K562 (cell line): ENCODE data around the gene KCNH2. TPM values are rescaled to one million over a fixed set of nuclear protein-coding genes. Genes with fewer than 3 reads are reported as not detected.

ENCODE experiments used
- CAMTA2 ChIP-seq: fragments of 250-450 bp; sonication (Bioruptor Pico); conservative IDR thresholded peaks from 2 replicates; pipeline ENCODE4 v1.5.1; 2022
- CBX1 ChIP-seq: sonication (generic); IDR thresholded peaks from 2 replicates; pipeline ENCODE4 v1.6.1; 2016; ENCODE audit warnings: antibody characterized with exemption, low read depth, mild to moderate bottlenecking
- HDAC3 ChIP-seq: fragments of 450-650 bp; IDR thresholded peaks from 2 replicates; pipeline ENCODE4 v1.6.1; 2018; ENCODE audit warnings: borderline replicate concordance, mild to moderate bottlenecking, moderate library complexity; ENCODE audit not compliant: partially characterized antibody
- ZNF444 ChIP-seq: fragments of 250-450 bp; sonication (Bioruptor Pico); IDR thresholded peaks from 2 replicates; pipeline ENCODE4 v1.4.0; 2020; ENCODE audit warnings: mild to moderate bottlenecking, moderate library complexity
- ZNF586 ChIP-seq: fragments of 450-650 bp; formaldehyde crosslinking; conservative IDR thresholded peaks from 2 replicates; pipeline ENCODE4 v1.4.0; 2020; ENCODE audit warnings: mild to moderate bottlenecking, moderate library complexity
- polyA plus RNA-seq, 8 experiments: library from polyadenylated mRNA; depleted of rRNA in 4 of 8; stranded (reverse) in 5 of 8; unstranded in 3 of 8; fragments of >200 nt; fragmentation: Nextera tagmentation in 2 of 8; fragmentation: Illumina TruSeq in 1 of 8; extraction: Ambion mirVana in 2 of 8; extraction: Trizol in 1 of 8; gene quantifications; 2 replicates each; pipeline versions ENCODE4 v1.2.1 to v1.2.3, GENCODE V29; 2011 to 2014; ENCODE audit warnings: inconsistent platforms in 1 of 8, missing spikeins in 1 of 8
- total RNA-seq, 7 experiments: library from RNA; depleted of rRNA in 6 of 7; stranded (reverse); fragments of >200 nt in 6 of 7; fragmentation: Illumina TruSeq in 2 of 7; extraction: Trizol in 2 of 7; gene quantifications; 2 replicates each; pipeline versions ENCODE4 v1.2.1 to v1.2.3, GENCODE V29; 2011 to 2021; ENCODE audit warnings: low replicate concordance in 1 of 7
- TF ChIP-seq, protein P1 (sequence below): fragments of 450-650 bp; IDR thresholded peaks from 2 replicates; pipeline ENCODE4 v1.6.1; 2018; ENCODE audit warnings: mild to moderate bottlenecking, low read depth; ENCODE audit not compliant: partially characterized antibody
- TF ChIP-seq, protein P2 (sequence below): fragments of 450-650 bp; IDR thresholded peaks from 2 replicates; pipeline ENCODE4 v1.6.1; 2018; ENCODE audit not compliant: partially characterized antibody
- TF ChIP-seq, protein P3 (sequence below): fragments of 250-450 bp; sonication (Bioruptor Pico); IDR thresholded peaks from 2 replicates; pipeline ENCODE4 v1.5.0; 2021; ENCODE audit warnings: mild to moderate bottlenecking, moderate library complexity
- TF ChIP-seq, protein P4 (sequence below): fragments of 450-650 bp; formaldehyde crosslinking; IDR thresholded peaks from 2 replicates; pipeline ENCODE4 v1.4.0; 2020; ENCODE audit warnings: mild to moderate bottlenecking, moderate library complexity
- TF ChIP-seq, protein P5 (sequence below): sonication (generic); formaldehyde crosslinking; IDR thresholded peaks from 2 replicates; pipeline ENCODE4 v1.8.0; 2022; ENCODE audit warnings: mild to moderate bottlenecking, missing genetic modification reagents

KCNH2 gene
- total and polyA plus RNA-seq, 9 of the 15 experiments (the other 6 are each of a cell fraction or from before 2014, with no cell fraction given): 18.1 to 368 (median 218) TPM

DNA sequence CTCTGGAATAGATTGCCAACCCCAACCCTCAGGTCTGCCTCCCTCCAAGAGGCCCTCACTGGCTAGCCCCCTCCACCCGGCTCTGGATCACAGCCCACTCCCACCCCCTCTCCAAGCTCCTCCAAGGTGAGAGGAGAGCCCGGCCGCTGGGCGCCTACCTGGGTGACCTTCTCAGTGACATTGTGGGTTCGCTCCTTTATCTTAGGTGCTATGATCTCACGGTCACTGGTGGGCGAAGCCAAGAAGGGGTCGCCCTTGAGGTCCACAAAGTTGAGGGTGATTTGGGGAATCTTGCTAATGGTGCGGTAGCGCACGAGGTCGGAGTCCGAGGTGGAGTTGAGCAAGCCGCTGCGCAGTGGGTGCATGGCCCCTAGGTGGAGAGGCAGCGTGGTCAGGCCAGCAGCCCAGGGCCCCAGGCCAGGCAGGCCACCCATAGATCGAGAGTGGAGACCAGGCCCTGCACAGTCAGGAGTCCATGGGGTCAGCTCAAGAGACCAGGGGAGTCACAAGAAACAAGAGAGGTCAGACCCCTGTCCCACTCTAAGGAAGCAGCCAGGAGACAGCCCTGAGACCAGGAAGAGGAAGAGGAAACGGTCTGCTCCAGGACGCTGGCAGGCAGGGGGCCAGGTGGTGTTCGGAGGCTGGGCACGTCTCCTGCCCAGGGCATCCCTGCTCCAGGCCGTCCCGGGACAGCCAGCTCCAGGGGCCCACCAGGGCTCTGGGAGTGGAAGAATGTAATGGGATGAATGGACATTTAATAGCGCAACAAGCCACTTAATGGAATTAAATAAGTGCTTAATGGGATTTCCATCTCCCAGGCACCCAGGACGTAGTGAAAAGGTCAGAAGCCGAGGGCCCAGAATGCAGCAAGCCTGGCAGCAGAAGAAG is 20.7 kb downstream of the KCNH2 start (continued):
- TF ChIP-seq HDAC3 (no peak), ZNF586 (CRISPR knock-in tag) (0 out of 2 replicates have a peak, but pooled peaks have one; percentile 11), CAMTA2 (CRISPR knock-in tag) (no peak), CBX1 (no peak), ZNF444 (CRISPR knock-in tag) (no peak)
- TF ChIP-seq, protein P1, sequence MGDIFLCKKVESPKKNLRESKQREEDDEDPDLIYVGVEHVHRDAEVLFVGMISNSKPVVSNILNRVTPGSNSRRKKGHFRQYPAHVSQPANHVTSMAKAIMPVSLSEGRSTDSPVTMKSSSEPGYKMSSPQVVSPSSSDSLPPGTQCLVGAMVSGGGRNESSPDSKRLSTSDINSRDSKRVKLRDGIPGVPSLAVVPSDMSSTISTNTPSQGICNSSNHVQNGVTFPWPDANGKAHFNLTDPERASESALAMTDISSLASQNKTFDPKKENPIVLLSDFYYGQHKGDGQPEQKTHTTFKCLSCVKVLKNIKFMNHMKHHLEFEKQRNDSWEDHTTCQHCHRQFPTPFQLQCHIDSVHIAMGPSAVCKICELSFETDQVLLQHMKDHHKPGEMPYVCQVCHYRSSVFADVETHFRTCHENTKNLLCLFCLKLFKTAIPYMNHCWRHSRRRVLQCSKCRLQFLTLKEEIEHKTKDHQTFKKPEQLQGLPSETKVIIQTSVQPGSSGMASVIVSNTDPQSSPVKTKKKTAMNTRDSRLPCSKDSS: no peak
- TF ChIP-seq, protein P2, sequence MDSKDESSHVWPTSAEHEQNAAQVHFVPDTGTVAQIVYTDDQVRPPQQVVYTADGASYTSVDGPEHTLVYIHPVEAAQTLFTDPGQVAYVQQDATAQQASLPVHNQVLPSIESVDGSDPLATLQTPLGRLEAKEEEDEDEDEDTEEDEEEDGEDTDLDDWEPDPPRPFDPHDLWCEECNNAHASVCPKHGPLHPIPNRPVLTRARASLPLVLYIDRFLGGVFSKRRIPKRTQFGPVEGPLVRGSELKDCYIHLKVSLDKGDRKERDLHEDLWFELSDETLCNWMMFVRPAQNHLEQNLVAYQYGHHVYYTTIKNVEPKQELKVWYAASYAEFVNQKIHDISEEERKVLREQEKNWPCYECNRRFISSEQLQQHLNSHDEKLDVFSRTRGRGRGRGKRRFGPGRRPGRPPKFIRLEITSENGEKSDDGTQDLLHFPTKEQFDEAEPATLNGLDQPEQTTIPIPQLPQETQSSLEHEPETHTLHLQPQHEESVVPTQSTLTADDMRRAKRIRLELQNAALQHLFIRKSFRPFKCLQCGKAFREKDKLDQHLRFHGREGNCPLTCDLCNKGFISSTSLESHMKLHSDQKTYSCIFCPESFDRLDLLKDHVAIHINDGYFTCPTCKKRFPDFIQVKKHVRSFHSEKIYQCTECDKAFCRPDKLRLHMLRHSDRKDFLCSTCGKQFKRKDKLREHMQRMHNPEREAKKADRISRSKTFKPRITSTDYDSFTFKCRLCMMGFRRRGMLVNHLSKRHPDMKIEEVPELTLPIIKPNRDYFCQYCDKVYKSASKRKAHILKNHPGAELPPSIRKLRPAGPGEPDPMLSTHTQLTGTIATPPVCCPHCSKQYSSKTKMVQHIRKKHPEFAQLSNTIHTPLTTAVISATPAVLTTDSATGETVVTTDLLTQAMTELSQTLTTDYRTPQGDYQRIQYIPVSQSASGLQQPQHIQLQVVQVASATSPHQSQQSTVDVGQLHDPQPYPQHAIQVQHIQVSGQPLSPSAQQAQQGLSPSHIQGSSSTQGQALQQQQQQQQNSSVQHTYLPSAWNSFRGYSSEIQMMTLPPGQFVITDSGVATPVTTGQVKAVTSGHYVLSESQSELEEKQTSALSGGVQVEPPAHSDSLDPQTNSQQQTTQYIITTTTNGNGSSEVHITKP: no peak
- TF ChIP-seq, protein P3, sequence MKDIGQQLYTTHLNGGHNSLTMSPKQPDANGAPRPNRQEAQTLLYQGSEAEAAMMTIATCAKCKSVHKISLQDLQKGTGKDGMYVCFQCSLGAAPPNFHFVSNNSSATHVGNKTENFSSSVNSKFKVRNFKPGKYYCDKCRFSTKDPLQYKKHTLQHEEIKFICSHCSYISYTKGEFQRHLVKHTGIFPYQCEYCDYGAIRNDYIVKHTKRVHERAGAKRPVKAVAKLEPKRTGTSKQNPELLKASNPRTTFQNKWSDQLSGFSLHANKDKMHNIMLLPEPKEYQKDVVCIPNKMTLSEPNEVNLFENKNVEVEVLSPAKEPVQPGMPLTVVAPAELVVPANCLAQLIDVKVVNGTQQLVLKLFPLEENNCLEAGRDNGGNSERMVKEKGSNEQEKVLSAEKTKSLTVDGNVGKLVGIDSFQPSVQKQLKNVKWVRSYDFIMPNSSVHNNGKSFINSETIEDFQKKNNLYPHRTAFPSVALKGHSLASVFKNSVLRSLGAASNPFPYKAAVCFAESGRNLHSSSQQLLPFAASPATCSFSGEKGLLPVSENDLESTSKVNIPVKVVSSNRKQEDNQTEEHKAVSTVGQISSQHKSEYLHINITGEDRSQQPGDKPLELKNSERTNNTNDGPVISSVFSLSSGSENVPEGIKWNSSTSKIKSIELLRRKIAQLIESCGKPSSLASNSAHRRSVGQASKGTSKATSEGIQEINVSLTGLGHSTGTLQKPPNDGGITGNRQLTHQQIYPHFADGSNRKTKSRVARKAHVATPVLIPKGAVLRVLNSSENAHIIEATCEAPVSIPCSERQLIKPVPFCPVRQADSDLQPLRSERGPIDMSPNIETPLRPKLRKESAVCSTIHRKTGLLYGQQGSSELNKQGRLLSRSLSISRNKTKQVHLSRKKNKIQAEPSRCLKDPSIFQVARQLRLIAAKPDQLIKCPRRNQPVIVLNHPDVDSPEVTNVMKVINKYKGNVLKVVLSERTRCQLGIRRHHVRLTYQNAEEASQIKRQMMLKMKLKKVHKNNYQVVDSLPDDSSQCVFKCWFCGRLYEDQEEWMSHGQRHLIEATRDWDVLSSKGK (CRISPR knock-in tag): no peak
- TF ChIP-seq, protein P4, sequence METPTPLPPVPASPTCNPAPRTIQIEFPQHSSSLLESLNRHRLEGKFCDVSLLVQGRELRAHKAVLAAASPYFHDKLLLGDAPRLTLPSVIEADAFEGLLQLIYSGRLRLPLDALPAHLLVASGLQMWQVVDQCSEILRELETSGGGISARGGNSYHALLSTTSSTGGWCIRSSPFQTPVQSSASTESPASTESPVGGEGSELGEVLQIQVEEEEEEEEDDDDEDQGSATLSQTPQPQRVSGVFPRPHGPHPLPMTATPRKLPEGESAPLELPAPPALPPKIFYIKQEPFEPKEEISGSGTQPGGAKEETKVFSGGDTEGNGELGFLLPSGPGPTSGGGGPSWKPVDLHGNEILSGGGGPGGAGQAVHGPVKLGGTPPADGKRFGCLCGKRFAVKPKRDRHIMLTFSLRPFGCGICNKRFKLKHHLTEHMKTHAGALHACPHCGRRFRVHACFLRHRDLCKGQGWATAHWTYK (CRISPR knock-in tag): 0 out of 2 replicates have a peak, but pooled peaks have one; percentile 31
- TF ChIP-seq, protein P5, sequence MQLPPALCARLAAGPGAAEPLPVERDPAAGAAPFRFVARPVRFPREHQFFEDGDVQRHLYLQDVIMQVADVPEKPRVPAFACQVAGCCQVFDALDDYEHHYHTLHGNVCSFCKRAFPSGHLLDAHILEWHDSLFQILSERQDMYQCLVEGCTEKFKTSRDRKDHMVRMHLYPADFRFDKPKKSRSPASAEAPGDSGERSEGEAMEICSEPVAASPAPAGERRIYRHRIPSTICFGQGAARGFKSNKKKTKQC (CRISPR knock-in tag): no peak
